NCI-H1694 (cell line): Measurements from ENCODE around the gene ADD2.
"Not testable (repeated sequence)": the region's sequence is repeated elsewhere in the genome, so short reads cannot be mapped to it uniquely, and the experiment has no call there.

ENCODE experiments used
- DNase-seq: peaks from one replicate; lab custom pipeline; 2025; lab: John Stamatoyannopoulos, UW

The ADD2 gene

DNA sequence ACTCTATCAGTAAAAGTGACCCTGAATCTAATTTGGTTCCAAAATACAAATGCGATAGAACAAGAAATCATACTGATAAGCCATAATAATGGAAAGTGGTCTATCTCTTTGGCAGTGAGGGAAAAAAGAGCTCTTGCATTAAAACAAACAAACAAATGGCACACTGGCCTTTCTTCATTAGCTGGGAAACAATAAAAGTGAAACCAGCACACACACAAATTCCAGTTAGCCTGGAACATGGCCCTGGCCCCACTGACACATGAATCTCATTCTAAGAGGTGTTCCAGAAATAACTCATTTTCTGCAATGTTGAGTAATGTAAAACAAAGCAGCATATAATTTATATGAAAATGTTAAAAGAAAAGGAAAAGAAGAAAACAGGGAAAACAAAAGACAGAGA lies 135.0 kb downstream of the ADD2 start:
- no peak for DNase-seq

DNA sequence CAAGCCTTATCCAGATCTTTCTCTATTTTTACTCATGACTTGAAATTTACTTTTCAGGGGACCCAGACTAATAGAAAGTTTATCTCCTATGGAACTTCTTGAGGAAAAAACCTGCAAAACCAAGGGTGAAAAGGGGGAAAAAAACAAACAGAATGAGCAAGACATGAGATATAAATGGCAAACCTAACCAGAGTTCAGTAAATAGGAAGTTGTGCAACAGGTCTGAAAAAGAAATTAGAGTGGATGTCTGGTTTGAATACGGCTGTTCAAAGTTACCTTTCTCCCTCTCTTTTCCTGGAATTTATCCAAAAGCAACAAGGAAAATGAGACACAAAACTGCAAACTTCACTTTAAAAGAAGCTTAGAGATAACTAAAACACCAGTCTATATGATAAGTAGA lies 135.6 kb downstream of the ADD2 start:
- no peak for DNase-seq

DNA sequence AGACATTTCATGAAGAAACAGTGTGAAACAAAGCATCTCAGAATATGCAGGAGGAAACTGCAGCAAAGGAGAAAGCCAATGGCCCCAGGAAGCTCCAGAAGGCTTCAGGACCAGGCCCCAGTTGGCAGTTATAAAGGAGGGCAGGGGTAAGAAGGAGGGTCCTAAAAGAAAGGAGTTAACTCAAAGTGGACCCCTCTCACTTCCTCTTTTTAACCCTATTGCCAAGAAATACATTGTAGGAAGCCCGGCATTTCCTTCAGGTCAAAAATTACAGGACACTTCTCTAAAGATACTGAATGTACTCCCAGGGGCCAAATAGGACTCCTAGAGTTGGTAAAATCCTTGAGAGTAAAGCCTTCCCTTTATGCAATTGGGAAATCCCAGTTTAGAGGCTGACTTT lies 137.2 kb downstream of the ADD2 start:
- DNase-seq: no peak

DNA sequence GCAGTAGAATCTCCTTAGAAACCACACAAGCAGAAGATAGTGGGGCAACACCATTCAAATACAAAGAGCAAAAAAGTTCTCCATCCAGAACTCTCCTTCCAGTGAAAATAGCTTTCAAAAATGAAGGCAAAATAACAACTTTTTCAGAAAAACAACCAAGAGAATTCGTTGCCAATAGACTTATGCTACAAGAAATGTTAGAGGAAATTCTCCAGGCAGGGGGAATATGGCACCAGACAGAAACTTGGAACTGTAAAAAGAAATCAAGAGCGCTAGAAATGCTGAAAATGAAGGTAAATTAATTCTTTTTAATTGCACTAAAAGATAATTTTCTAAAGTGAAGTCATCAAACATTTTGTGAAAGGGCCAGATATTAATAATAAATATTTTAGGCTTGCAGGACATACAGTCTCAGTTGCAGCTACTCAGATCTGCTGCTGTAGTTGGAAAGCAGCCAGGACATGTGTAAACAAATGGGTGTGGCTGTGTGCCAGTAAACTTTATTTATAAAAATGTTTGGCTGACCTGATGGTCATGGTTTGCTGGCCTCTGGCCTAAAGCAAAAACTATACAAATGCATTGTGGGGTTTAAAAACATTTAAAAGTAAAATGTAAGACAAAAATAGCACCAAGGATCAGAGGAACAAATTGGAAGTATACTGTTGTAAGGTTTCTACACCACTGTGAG lies 140.6 kb downstream of the ADD2 start:
- peak; percentile 40 for DNase-seq

DNA sequence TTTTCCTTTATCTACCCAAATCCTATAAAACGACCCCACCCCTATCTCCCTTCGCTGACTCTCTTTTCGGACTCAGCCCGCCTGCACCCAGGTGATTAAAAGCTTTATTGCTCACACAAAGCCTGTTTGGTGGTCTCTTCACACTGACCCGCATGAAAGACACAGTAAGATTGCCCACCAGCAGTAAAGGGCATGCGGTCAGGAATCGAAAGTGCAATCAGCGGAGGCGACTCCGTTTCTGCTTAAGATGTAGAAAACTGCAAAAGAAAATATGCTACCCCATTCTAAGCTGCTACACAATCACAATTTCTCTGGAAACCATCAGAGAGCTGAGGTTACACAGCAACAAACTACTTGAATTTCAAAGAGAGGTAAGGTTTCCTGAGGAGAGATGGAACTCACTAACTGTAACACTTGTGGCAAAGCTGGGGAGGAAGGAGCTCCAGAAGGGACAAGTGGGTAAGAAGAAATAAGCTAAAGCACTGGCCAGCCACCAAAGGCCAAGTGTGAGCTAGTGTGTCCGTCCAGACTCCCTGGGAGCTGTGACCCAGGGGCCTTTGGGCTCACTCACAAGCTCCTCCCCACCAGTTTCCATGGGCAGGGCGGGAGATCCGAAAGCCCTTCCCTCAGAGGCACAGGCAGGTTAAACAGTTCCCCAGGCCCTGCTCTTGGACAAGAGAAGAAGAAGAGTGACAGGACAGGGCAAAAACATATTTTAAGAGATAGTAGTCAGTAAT lies 141.6 kb downstream of the ADD2 start:
- no peak for DNase-seq

DNA sequence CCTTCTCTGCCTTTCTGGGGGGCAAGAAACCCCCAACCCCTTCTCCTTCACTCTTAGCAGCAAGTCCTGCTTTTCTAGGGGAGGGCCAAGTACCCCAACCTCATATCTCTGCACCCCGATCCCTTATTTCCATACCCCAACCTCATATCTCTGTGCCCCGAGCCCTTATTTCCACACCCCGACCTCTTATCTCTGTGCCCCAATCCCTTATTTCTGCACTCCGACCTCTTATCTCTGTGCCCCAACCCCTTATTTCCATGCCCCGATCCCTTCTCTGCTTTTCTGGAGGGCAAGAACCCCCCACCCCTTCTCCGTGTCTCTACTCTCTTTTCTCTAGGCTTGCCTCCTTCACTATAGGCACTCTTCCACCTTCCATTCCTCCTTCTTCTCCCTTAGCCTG lies 146.5 kb downstream of the ADD2 start:
- not testable (repeated sequence) for DNase-seq

DNA sequence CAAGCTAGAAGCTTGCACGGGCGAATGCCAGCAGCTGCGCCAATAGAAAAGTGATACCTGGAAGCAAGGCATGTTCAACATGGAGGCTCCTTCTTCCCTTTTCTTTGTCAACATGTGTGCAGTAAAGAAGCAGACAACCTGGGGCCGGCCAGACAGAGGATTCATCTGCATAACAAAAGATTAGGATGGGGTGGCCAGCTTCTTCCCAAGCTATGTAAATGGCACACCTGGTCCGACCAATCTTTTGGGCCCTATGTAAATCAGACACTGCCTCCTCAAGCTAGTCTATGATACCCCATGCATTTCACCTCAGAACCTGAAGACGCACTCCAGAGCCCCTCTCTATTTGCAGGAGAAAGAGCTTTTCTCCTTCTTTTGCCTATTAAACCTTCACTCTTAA lies 148.0 kb downstream of the ADD2 start:
- DNase-seq: no peak

DNA sequence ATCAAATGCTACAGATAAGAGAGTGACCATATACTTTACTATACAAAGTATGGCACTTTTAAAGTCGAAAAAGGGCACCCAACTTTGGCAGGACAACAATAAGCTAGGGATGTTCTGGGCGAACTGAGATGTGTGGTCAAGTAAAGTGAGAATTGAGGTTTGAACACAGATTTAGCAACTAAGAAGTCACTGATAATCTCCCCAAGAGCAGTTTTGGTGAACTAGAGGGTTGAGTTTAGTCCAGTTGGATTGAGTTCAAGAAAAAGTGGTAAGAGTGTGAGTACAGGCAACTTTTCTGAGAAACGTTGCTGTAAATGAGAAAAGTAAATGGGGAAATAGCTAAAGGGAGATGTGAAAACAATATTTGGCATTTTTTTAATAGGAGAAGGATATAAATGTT lies 148.8 kb downstream of the ADD2 start:
- no peak for DNase-seq

DNA sequence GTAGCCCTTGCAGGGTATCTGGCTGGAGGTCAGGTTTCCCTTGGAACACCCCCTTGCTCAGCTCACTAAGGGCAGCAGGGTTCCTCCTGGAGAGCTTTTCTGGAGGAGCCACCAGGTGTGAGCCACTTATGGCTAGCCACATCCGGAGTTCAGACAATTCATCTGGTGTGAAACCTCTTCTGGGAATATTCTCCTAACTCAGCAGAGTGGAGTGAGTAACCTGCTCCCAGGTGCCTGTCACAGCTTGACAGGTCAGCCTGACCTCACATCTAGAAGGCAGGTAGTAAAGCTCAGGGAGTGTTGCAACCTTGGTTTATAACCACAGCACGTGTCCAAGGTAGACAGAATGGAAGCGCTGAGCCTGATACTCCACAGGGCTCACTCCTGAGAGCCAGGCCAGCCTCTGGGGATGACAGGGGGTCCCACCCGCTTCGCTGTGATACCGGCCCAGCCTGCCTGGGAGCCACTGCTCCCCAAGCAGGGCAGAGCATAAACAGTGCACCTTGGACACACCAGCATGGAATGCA lies 151.8 kb downstream of the ADD2 start:
- no peak for DNase-seq

DNA sequence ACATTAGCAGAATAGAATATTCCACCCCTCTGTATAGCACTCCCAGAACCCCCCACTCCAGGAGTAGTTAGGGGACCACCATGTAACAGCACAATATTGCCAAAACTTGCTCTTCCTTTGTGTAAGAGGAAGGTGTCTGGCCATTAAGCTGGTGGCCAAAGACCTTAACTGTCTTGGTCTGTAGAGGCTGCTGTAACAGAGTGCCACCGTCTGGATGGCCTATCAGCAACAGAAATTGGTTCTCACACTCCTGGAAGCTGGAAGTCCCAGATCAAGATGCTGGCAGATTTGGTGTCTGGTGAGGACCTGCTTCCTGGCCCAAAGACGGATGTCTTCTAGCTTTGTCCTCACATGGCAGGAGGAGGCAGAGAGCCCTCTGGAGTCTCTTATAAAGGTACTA lies 152.8 kb downstream of the ADD2 start:
- no peak for DNase-seq

DNA sequence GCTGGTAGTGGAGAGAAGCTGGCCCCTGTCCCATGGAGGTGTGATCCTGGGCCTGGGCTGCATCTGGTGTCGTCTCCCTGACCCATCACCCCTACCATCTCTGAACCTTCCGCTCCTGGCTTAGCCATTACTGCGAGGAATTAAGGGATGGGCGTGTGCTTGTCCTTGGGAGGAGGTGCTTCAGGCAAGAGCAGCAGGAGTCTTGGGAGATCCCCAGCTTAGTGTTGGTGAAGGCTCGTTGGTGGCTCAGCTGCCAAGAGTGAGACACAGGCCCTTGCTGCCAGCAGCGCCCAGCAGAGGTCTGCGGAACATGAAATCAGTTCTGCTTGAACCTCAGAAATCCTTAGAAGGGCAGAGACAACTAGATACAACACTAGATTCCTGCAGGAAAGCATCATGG lies 154.5 kb downstream of the ADD2 start:
- DNase-seq: no peak

DNA sequence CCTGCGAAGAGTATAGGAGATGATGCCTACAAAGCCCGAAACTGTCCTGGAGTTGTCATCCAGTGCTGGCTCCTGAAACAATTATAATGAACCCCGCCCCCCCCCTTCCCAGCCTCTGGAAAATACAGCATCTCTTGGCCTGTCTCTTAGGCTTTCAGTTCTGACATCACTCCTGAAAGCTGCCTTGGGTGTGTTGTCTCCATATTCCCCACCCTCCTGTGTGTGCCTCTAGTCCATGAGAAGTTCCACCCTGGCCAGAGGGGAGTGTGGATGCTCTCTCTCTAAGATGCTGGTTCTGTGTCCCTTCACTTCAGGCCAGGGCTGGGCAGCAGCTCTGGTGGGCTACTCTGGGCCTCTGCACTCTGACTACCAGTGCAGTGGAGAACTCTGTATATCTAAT lies 155.4 kb downstream of the ADD2 start:
- DNase-seq: no peak

DNA sequence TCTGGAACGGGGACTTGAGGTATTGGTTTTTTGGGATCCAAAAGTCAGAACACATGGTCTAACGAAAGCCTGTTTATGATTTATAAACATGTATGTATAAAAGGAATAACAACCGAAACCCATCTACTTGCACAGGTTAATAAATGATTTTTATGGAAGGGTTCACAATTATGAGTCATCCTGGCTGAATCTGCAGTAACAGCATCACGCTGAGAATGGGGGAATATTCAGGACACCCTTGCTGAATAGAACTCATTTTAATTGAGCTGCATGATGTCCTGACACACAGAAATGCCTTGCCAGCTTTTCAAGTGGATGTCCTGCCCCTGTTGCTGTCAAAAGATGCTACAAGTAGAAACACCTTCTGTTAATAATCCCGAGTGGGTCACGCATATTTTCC lies 159.6 kb downstream of the ADD2 start:
- DNase-seq: no peak

DNA sequence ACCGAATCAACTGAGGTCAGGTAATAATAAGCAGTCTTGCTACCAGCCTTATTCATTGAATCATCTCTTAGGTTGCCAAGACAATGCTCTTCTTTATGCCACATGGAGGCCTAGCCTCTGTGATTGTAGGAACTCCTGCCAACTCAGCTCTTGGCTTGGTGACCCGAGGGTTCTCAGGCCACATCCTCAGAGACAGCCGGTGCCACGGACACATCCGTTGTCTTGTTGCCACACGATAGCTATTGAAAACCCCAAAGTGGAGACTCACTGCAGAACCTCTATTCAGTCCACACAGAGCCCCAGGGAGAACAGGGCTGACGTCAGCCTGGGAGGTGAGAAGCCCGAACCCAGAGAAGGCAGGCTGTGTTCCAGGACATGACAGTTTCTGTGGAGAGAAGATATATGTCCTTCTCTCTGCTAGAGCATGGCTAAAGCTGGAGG lies 160.9 kb downstream of the ADD2 start:
- DNase-seq: no peak
